ENCODE measurements around the gene CCDC148.
A peak's percentile ranks its signal among the peaks of the same experiment; 100 is the strongest.
"Not testable (repeated sequence)": the region's sequence is repeated elsewhere in the genome, so short reads cannot be mapped to it uniquely, and the experiment has no call there.

Gene CCDC148

DNA sequence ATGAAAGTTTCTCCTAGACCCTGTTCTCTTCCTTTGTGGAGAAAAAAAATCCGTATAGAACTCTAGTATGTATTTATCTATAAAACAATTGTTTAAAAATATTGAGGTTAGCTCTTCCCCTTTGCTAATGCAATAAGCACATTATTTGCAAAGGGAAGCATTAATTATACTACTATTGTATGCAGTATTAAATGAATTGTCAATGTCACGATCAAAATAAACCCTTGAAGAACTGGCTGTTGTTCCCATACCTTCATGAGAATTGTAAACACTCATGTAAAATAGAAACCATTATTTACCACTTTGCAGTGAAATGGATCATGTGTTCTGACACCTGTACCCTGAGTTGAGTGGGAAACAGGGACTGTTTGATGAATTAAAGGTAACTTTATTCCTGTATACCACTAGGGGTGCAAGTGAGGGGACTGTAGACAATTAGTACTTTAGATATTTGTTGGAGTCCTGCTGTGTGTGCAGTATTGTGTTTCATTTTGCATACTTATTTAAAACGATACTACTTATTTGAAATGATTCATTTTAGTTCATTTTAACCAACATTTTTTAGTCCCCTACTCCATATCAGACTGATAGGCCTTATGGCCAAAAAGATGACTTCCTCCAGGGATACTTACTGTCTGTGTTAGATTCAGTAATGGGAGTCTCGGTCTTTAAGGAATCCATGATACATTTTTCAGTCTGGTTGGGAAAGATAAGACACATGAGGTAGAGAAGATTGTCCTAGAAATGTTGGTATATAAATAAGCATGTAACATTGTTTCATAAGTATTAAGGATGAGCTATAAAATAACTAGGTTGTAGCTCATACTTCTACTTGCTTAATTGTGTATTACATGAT, 8.1 kb upstream of the CCDC148 start:
- Mint-ChIP-seq H3K27ac (no peak overlapping the region), H3K4me3 (no peak overlapping the region), H3K9me3 (no peaks in the 10 kb centered on the region), H3K4me1 (peaks cover 12% of the 10 kb centered on the region), H3K27me3 (no peaks in the 10 kb centered on the region)
- DNase-seq (no peak), ATAC-seq (peak; percentile 69)

DNA sequence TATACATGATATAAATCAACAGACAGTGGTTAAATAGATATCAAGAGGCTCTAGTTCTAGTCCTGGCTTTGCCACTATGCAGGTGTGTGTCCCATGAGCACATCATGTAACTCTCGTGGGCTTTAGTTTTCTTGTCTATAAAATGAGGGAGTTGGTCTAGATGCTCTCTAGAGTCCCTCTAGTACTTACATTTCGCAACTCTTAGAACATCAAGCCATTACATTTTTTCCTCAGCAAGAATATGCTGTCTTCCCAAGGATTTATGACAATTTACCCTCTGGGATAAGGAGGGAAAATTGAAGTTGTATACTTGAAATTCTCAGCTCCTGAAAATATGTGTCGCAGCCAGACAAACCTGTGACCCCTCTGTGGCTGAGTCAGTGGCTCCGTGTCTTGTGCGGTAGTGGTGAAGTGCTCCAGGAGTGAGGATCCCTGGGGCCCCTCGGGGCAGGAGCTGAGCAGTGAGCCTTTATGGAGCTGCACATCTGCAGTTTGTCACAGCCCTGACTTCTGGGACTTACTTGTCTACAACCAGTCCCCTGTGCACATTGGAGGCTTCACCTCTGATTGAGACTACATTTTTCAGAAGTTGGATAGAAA, 7.0 kb upstream of the CCDC148 start:
- no peak for DNase-seq
- Mint-ChIP-seq H3K27me3 (peaks cover under 1% of the 10 kb centered on the region), H3K4me1 (peaks cover 19% of the 10 kb centered on the region), H3K27ac (no peak overlapping the region), H3K9me3 (no peaks in the 10 kb centered on the region), H3K4me3 (no peak overlapping the region)
- no peak for ATAC-seq

DNA sequence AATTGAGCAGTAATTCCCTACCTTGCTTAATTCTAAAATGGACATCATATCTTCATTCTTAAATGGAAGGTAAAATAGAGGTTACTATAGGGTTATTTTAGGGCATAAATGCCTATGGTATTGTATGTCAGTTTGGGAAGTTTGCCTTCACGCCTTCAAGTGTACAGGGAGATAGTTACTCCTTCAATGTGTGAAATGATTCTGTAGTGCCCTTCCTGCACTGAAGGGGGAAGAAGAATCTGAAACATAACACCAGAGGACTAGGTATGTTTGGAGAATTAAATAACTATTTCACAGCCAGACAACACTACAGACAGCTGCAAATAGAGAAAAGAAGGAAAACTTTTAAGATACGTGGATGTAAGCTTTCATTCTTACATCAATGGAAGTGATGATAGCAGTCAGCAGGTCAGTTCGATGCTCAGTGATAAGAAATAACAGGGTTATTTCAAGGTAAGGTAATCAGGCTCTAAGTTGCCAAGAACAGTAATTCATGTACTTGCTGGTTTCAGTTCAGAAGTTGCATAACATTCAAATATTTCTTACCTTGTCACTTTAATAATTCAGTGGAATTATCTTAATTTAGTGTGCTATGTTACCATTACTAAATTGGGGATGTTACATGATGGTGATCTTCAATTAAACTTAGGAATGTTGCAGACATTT, 4.2 kb upstream of the CCDC148 start:
- DNase-seq, result no peak
- no peak overlapping the region for H3K4me3 Mint-ChIP-seq
- no peak for ATAC-seq
- no peak overlapping the region for H3K27ac Mint-ChIP-seq
- H3K9me3 Mint-ChIP-seq, result no peaks in the 10 kb centered on the region
- peaks cover 8% of the 10 kb centered on the region for H3K27me3 Mint-ChIP-seq
- H3K4me1 Mint-ChIP-seq, result peaks cover 34% of the 10 kb centered on the region

DNA sequence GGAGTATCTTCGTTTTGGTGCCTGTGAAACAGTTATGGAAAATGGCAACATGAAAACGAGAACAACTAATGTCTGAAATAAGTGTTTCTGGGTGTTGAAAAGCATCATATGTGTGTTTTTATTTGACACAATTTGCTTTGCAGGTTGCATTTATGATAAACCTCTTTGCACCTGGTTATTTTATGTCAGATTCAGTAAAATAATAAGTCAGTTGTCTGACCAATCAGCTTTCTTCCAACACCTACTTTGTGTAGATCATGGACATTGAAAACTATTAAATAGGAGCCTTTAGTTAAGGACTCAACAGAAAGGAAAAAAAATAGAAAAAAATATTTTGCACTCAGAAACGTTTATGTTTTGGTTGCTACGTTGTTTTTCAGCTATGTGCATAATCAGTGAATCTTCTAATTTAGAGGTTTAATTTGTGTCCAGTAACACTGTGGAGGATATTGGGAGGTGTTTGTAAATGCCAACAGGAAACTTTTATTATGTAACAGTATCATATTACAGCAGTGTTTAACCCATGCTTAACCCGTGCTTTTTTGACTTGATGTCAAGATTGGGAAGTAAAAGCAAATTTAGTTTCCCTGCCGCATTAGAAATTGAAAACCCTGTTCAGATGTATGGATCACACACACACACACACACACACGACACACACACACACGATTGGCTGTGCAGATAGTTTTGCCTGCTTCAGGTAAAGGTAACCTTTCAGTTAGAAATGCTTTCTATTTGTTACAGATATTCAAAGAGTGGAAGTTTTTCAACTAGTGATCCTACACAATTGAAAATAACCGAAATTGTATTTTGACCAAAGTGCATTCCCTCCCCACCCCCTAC, 2.8 kb upstream of the CCDC148 start:
- DNase-seq, result no peak

DNA sequence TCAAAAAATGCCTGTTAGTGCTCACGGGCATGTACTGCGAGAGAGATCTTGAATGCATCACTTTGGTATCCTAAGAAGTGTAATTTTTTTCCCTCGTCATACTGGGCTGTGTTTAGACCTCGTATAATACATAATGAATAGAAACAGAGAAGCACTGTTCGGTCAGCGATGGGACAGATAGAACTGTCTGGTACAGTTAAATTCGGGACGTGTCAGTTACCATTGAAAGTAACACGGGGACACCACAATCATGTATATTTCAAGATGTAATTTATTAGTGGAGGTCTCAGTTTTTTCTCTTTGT, 2.0 kb upstream of the CCDC148 start:
- DNase-seq (no peak), ATAC-seq (no peak)
- Mint-ChIP-seq H3K27ac (peak overlapping the region in 1 of 2 donors; percentile 70), H3K9me3 (no peaks in the 10 kb centered on the region), H3K4me1 (peaks cover 35% of the 10 kb centered on the region), H3K27me3 (peaks cover 19% of the 10 kb centered on the region), H3K4me3 (peak overlapping the region; percentile 90)

More for the DNA sequence above, 2.8 kb upstream of the CCDC148 start:
- H3K9me3 Mint-ChIP-seq, result no peaks in the 10 kb centered on the region
- H3K4me3 Mint-ChIP-seq, result no peak overlapping the region
- peaks cover 11% of the 10 kb centered on the region for H3K27me3 Mint-ChIP-seq
- ATAC-seq, result no peak
- peaks cover 35% of the 10 kb centered on the region for H3K4me1 Mint-ChIP-seq
- no peak overlapping the region for H3K27ac Mint-ChIP-seq

DNA sequence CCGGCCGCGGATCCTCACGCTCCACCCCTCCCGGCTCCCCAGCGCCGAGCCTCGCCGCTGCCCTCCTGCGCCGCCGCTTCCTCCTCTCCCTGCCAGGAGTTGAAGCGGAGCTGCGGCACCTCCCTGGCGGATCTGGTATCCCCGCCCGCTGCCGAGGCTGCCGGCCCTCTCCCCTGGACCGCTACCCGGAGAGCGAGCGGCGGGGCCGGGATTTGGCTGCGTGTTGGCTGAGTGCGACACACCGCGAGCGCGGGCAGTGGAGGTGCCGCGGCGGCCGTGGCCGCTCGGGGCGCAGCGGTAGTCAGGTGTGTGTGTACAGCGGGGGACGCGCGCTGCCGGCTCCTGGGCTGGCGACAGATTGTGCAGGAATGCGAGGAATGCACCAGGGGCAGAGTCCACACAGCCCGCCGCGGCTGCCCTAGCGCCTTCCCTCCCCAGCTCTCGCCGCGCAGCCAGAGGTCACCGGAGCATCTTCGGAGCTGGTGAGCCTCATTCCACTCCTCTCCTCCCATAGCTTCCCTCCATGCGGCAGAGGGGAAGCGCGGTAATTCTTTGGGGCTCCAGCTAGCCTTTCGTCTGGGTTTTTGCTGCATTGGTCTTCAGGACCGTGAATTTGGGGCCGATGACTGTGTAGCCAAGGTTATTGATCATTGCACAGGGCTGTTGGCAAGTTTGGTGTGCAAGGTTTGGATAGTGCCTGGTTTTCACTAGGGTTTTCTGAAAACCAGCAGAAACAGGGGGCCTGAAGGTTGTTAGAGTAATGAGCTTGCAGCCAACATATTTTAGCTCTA, 1.5 kb upstream of the CCDC148 start:
- peaks cover 21% of the 10 kb centered on the region for H3K27me3 Mint-ChIP-seq
- peak overlapping the region; percentile 90 for H3K4me3 Mint-ChIP-seq
- DNase-seq (peak; percentile 59 to 64), ATAC-seq (peak; percentile 68)
- H3K4me1 Mint-ChIP-seq, result peaks cover 35% of the 10 kb centered on the region
- no peaks in the 10 kb centered on the region for H3K9me3 Mint-ChIP-seq
- H3K27ac Mint-ChIP-seq, result peak overlapping the region; percentile 72 to 94

DNA sequence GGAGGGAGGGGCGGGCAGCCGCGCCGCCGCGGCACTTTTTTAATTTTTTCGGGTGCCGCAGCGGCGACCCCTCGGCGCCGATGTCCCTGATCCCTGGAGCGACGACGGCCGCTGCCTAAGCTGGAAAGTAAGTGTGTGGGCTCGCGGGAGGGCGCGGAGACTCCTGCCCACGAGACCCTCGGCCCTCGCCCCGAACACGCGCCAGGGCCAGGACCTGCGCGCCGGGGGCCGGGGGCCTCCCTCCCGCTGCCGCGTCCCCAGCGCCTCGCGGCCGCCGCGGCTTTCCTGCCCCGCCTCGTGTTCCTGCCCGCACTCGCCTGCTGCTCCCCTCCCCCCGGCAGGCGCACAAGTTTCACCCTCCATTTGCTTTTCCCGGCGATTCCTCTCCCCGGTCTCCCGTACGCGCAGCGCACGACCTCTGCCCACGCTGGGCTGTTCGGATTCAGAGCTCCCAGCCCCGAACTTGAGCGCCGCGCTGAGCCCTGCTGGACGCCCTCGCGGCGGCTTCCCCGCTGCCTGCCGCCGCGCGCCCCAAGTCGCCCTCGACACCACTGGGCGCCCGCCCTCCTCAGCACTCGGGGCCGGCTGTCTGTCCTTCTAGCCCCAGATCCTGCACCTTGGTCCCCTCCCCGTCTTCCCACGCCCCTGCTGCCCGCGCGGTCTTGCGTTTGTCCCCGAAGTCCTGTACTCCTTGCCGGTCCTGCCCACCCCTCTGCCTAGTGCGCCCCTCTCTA, 706 bp upstream of the CCDC148 start:
- Mint-ChIP-seq H3K9me3 (no peaks in the 10 kb centered on the region), H3K4me3 (peak overlapping the region; percentile 90), H3K4me1 (peaks cover 35% of the 10 kb centered on the region), H3K27ac (peak overlapping the region; percentile 38 to 94), H3K27me3 (peaks cover 21% of the 10 kb centered on the region)
- DNase-seq (peak; percentile 65 to 72), ATAC-seq (peak; percentile 63)

DNA sequence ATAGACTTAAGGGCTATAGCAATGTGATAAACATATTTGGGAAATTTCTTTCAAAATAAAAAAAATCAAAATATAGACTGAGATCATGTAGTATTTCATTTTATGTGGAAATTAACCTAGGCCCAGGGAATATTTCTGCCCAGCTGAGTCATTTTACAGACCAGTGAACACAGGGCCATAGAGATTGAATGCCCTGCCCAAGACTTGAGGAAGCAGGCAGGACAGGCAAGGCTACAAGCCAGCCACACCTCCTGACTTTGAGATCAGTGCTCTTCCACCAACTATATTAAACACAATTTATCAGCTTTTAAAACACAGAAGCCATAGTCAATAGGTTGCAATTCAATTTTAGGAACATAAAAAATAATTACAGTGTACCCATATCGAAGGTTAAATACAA, 12.9 kb downstream of the CCDC148 start:
- H3K27me3 Mint-ChIP-seq, result no peaks in the 10 kb centered on the region
- DNase-seq (no peak), ATAC-seq (no peak)
- no peaks in the 10 kb centered on the region for H3K9me3 Mint-ChIP-seq
- H3K4me3 Mint-ChIP-seq, result no peak overlapping the region
- no peak overlapping the region for H3K27ac Mint-ChIP-seq
- H3K4me1 Mint-ChIP-seq, result no peaks in the 10 kb centered on the region

DNA sequence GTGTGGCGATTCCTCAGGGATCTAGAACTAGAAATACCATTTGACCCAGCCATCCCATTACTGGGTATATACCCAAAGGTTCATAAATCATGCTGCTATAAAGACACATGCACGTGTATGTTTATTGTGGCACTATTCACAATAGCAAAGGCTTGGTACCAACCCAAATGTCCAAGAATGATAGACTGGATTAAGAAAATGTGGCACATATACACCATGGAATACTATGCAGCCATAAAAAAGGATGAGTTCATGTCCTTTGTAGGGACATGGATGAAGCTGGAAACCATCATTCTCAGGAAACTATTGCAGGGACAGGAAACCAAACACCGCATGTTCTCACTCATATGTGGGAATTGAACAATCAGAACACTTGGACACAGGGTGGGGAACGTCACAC, 17.5 kb downstream of the CCDC148 start:
- H3K27me3 Mint-ChIP-seq, ATAC-seq, H3K9me3 Mint-ChIP-seq, H3K4me1 Mint-ChIP-seq, DNase-seq, H3K27ac Mint-ChIP-seq, H3K4me3 Mint-ChIP-seq: not testable (repeated sequence)

DNA sequence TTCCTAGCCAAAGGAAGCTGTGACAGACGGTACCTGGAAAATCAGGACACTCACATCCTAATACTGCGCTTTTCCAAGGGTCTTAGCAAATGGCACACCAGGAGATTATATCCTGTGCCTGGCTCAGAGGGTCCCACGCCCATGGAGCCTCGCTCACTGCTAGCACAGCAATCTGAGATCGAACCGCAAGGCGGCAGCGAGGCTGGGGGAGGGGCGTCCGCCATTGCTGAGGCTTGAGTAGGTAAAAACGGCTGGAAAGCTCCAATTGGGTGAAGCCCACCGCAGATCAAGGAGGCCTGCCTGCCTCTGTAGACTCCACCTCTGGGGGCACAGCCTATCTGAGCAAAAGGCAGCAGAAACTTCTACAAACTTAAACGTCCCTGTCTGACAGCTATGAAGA, 22.8 kb downstream of the CCDC148 start:
- DNase-seq, H3K4me1 Mint-ChIP-seq, ATAC-seq, H3K4me3 Mint-ChIP-seq, H3K27me3 Mint-ChIP-seq, H3K9me3 Mint-ChIP-seq, H3K27ac Mint-ChIP-seq: not testable (repeated sequence)

DNA sequence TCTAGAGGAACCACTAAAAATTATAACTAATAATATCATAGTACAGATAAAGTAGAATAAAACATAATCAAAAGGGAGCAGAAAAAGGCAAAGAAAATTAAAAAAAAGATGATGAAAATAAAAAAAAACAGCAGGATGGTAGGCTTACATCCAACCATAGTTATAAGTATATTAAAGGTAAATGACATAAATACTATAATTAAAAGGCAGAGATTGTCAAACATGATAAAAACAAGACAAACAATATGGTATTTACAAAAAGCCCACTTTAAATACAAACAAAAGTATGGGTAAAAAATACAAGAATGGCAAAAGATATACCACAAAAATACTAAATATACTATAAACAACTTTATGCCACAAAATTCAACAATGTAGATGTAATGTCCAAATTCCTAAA, 24.4 kb downstream of the CCDC148 start:
- Mint-ChIP-seq H3K4me1 (no peaks in the 10 kb centered on the region), H3K4me3 (no peak overlapping the region), H3K27me3 (peaks cover 9% of the 10 kb centered on the region), H3K27ac (no peak overlapping the region), H3K9me3 (peaks cover 6 to 15% of the 10 kb centered on the region in 2 donors)
- DNase-seq (no peak), ATAC-seq (no peak)

DNA sequence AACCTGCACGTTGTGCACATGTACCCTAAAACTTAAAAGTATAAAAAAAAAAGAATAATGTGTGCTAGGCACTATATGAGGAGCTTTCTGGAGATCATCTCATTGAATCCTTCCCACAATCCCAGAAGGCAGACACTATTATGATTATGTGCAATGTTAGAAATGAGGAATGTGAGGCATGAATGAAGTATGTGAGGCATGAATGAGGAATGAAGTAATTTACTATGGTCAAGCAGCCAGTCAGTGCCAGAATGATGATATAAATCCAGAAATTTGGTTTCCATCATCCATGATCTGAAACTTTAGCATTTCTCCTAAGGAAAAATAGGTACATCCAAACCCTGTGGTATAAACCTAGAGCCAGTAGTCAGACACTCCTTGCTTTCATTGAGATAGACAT, 42.0 kb downstream of the CCDC148 start:
- no peak overlapping the region for H3K27ac Mint-ChIP-seq
- DNase-seq (no peak), ATAC-seq (no peak)
- peaks cover 23% of the 10 kb centered on the region for H3K27me3 Mint-ChIP-seq
- H3K9me3 Mint-ChIP-seq, result peaks cover 14 to 31% of the 10 kb centered on the region in 2 donors
- no peaks in the 10 kb centered on the region for H3K4me1 Mint-ChIP-seq
- no peak overlapping the region for H3K4me3 Mint-ChIP-seq

DNA sequence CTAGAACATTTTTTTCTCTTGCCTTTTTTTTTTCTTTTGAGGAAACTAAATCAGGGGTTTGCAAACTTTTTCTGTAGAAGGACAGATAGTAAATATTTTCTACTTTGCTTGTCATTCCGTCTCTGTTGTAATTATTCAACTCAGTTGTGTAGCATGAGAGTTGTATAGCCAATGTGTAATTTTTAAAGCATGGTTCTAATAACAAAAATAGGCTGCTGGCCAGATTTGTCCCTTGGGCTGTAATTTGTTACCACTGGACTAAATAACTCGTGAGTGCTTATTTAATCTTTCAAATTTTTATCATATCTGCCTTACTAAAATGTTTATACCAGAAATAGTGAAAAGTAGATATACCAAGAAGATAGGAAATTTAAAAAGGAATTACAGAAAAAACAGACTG, 43.0 kb downstream of the CCDC148 start:
- Mint-ChIP-seq H3K9me3 (peaks cover 14 to 31% of the 10 kb centered on the region in 2 donors), H3K27me3 (peaks cover 21% of the 10 kb centered on the region), H3K4me3 (no peak overlapping the region), H3K4me1 (no peaks in the 10 kb centered on the region), H3K27ac (no peak overlapping the region)
- no peak for ATAC-seq
- no peak for DNase-seq

DNA sequence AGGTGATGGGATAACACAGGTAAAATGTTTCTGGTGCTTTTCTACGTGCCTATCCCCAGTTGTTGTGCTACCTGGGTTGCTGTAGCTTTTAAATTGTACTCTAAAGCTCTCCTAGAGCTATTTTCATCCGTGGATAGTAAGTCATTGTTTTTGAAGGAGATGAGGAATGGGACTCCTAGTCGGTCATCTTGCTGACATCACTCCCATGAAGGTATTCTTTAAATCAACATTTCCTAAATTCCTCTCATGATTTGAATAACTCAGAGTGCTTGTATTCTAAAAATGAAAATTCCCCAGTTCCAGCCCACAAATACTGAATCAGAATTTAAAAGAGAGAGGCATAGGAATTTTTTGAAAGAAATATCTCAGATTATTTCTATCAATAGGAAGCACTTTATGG, 44.3 kb downstream of the CCDC148 start:
- Mint-ChIP-seq H3K27me3 (peaks cover 19% of the 10 kb centered on the region), H3K9me3 (peaks cover 14 to 31% of the 10 kb centered on the region in 2 donors), H3K4me1 (no peaks in the 10 kb centered on the region), H3K4me3 (no peak overlapping the region), H3K27ac (no peak overlapping the region)
- DNase-seq, result no peak
- ATAC-seq, result no peak

All from stimulated activated naive CD8-positive, alpha-beta T cell treated with anti-CD3 and anti-CD28 coated beads, Interleukin-15, amount 100 ng/mL, for 72 hours (primary cell).